H1 (cell line): ENCODE measurements around the gene QPCT. TPM values are rescaled to one million over a fixed set of nuclear protein-coding genes. Genes with fewer than 3 reads are reported as not detected.

Source experiments
- GABPA ChIP-seq: IDR thresholded peaks from 2 replicates; pipeline ENCODE4 v1.6.1; 2011; ENCODE audit warnings: mild to moderate bottlenecking, low read length, moderate library complexity, borderline replicate concordance; ENCODE audit not compliant: insufficient read depth
- HDAC2 ChIP-seq, 2 experiments: fragments of 300-600 bp in 1 of 2; sonication (generic) in 1 of 2; IDR thresholded peaks; 2 replicates each; pipeline ENCODE4 v1.6.1; 2011 to 2012; ENCODE audit warnings: low read depth in 2 of 2, low read length in 2 of 2, mild to moderate bottlenecking in 2 of 2, moderate library complexity in 2 of 2, borderline replicate concordance in 1 of 2, inconsistent platforms in 1 of 2
- JUN ChIP-seq: IDR thresholded peaks from 2 replicates; pipeline ENCODE4 v1.6.1; 2011; ENCODE audit warnings: low read depth, mild to moderate bottlenecking, improper control_type of control experiment, low read length
- PHF8 ChIP-seq: fragments of 200-600 bp; sonication (generic); conservative IDR thresholded peaks from 2 replicates; pipeline ENCODE4 v1.7.1; 2012; ENCODE audit warnings: low read depth, mild to moderate bottlenecking, inconsistent platforms, low read length, moderate library complexity
- RNF2 ChIP-seq: fragments of 200-900, 300-1000 bp; sonication (generic); IDR thresholded peaks from 2 replicates; pipeline ENCODE4 v1.7.1; 2016; ENCODE audit warnings: borderline replicate concordance, low read depth, mild to moderate bottlenecking, antibody characterized with exemption, low read length; ENCODE audit not compliant: poor library complexity, severe bottlenecking; ENCODE audit errors: missing control alignments
- SUZ12 ChIP-seq: fragments of 200-600 bp; sonication (generic); IDR thresholded peaks from 2 replicates; pipeline ENCODE4 v1.6.1; 2012; ENCODE audit warnings: mild to moderate bottlenecking, inconsistent platforms, low read length, moderate library complexity, mixed read lengths
- polyA plus RNA-seq, 7 experiments: library from polyadenylated mRNA; depleted of rRNA in 3 of 7; stranded (reverse) in 5 of 7; unstranded in 2 of 7; fragments of >200 nt in 5 of 7; fragments of 200-250 nt in 2 of 7; gene quantifications; 1 replicate in 5 of 7; 2 replicates in 1 of 7; 4 replicates in 1 of 7; pipeline versions ENCODE4 v1.2.1 to v1.2.3, GENCODE V29; 2011 to 2013; ENCODE audit warnings: missing spikeins in 2 of 7, mixed read lengths in 2 of 7
- total RNA-seq: library from RNA; stranded (reverse); fragmentation: NEBNext Ultra II Directional; extraction: Animal tissue kit (Norgen Biotek cat#: 25700); gene quantifications from 2 replicates; pipeline ENCODE4 v1.2.1, GENCODE V29; 2021
- TF ChIP-seq, protein P1 (sequence below): IDR thresholded peaks from 2 replicates; pipeline ENCODE4 v1.6.1; 2011; ENCODE audit warnings: low read length, improper control_type of control experiment

Gene QPCT
- total and polyA plus RNA-seq, 2 of the 8 experiments (the other 6 are each of a cell fraction or from before 2014, with no cell fraction given), result 4.0 to 4.3 TPM

DNA sequence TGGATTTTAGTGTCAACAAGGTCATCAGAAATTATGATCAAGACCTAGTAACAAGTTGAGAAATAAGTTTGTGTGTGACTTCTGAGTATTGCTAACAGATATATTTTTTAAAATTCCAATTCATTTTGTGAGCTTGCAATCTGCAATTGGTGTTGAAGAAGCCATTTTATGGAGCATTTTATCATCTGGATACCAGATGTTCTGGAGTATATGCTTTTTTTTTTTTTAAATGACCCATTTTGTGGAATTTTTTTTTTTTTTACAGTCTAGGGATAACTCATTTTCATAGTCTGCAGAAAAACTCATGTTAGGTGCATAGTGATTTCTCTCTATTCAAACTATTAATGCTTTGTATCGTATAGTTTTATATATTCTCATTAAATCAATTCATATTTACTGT is 12.6 kb downstream of the QPCT start (continued):
- TF ChIP-seq JUN (no peak), RNF2 (no peak), SUZ12 (no peak), PHF8 (no peak), HDAC2 (IDR thresholded peaks at IDR 0.05; ENCODE audit: borderline replicate concordance in 1 of 2, low read depth in 2 of 2, low read length in 2 of 2) (no peak), GABPA (no peak)
- TF ChIP-seq, protein P1, sequence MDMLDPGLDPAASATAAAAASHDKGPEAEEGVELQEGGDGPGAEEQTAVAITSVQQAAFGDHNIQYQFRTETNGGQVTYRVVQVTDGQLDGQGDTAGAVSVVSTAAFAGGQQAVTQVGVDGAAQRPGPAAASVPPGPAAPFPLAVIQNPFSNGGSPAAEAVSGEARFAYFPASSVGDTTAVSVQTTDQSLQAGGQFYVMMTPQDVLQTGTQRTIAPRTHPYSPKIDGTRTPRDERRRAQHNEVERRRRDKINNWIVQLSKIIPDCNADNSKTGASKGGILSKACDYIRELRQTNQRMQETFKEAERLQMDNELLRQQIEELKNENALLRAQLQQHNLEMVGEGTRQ, result no peak
